Prostate gland (tissue), 2 donors: ENCODE results near the gene NRROS. TPM values are rescaled to one million over a fixed set of nuclear protein-coding genes. Genes with fewer than 3 reads are reported as not detected.

Source experiments
- DNase-seq: peaks from one replicate; pipeline ENCODE4 v3.0.0-alpha.2; 2019; ENCODE audit warnings: low spot score
- H3K27ac ChIP-seq, 2 donors: fragments of 200-600 bp; sonication (generic); 2 replicates each; pipeline ENCODE4 v1.5.1; 2017 to 2019
- H3K27me3 ChIP-seq: fragments of 200-600 bp; sonication (generic); replicated peaks from 2 replicates; pipeline ENCODE4 v1.5.1; 2019; ENCODE audit not compliant: insufficient read depth
- H3K36me3 ChIP-seq, 2 donors: fragments of 200-600 bp; sonication (generic); 1 replicate in 1 of 2; 2 replicates in 1 of 2; pipeline versions ENCODE4 v1.5.1 to v1.8.1; 2017 to 2019
- H3K4me1 ChIP-seq: fragments of 200-600 bp; sonication (generic); replicated peaks from 2 replicates; pipeline ENCODE4 v1.5.1; 2019
- H3K4me3 ChIP-seq, 2 donors: fragments of 200-600 bp; sonication (generic); 2 replicates each; pipeline ENCODE4 v1.5.1; 2017 to 2019
- H3K9me3 ChIP-seq: fragments of 200-600 bp; sonication (generic); 2 replicates; pipeline ENCODE4 v1.5.1; 2017
- POLR2A ChIP-seq: fragments of 450-650 bp; IDR thresholded peaks from one replicate; pipeline ENCODE4 v1.6.1; 2016; ENCODE audit warnings: antibody characterized with exemption, mild to moderate bottlenecking
- POLR2AphosphoS5 ChIP-seq: sonication (generic); formaldehyde crosslinking; IDR thresholded peaks from one replicate; pipeline ENCODE4 v1.6.1; 2017; ENCODE audit warnings: antibody characterized with exemption
- WGBS: methylation state at CpG from one replicate; pipeline ENCODE4 v1.1.5; 2018; 5-methylcytosine and 5-hydroxymethylcytosine counted together
- intact Hi-C: fragments of 100-400 bp; cut with DNase I; formaldehyde crosslinking; loops from one replicate; pipeline ENCODE4 v1.14.2; 2022
- total RNA-seq, 2 donors: library from RNA; depleted of rRNA; stranded (reverse); fragments of >200 nt; gene quantifications; one replicate each; pipeline ENCODE4 v1.1.0, GENCODE V29; 2016
- TF ChIP-seq, protein P1 (sequence below), 4 experiments: fragments of 200-600 bp in 2 of 4; fragments of 450-650 bp in 2 of 4; sonication (generic) in 2 of 4; IDR thresholded peaks; 1 replicate in 3 of 4; 2 replicates in 1 of 4; pipeline ENCODE4 v1.5.1; 2016 to 2019; ENCODE audit warnings: antibody characterized with exemption in 4 of 4, mild to moderate bottlenecking in 2 of 4, moderate library complexity in 2 of 4

NRROS gene
- total RNA-seq, 2 donors from 2014 or later: 2.0 to 5.5 TPM

DNA sequence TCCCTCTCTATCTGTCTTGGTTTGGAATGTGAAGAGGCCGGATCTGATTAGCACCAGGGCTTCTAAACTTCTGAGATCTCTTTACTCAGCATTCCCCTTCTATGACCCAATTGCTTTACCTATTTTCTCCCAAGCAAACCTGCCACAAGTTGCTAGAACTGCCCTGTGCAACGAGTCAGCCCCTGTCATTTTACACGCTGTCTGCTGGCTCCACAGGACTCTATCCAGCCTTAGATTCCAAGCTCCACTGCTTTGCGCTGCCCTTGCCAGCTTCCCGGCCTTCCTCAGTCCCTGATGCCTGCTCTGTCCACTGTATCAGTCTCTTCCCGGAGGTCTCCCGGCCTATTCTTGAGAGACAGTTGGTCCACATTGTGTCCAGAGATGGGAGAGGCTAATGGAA, 60.3 kb downstream of the NRROS start:
- no peak for DNase-seq
- Histone ChIP-seq H3K9me3 (no peaks in the 10 kb centered on the region), H3K36me3 (no peaks in the 10 kb centered on the region), H3K27ac (no peak overlapping the region), H3K4me3 (no peak overlapping the region), H3K4me1 (no peaks in the 10 kb centered on the region), H3K27me3 (no peaks in the 10 kb centered on the region)
- intact Hi-C loops: no loop called here
- WGBS: 83% methylated on average over 7 of the region's 7 CpGs
- TF ChIP-seq, protein P1, sequence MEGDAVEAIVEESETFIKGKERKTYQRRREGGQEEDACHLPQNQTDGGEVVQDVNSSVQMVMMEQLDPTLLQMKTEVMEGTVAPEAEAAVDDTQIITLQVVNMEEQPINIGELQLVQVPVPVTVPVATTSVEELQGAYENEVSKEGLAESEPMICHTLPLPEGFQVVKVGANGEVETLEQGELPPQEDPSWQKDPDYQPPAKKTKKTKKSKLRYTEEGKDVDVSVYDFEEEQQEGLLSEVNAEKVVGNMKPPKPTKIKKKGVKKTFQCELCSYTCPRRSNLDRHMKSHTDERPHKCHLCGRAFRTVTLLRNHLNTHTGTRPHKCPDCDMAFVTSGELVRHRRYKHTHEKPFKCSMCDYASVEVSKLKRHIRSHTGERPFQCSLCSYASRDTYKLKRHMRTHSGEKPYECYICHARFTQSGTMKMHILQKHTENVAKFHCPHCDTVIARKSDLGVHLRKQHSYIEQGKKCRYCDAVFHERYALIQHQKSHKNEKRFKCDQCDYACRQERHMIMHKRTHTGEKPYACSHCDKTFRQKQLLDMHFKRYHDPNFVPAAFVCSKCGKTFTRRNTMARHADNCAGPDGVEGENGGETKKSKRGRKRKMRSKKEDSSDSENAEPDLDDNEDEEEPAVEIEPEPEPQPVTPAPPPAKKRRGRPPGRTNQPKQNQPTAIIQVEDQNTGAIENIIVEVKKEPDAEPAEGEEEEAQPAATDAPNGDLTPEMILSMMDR (IDR thresholded peaks at IDR 0.05): no peak
- TF ChIP-seq POLR2AphosphoS5: no peak
- TF ChIP-seq POLR2A: no peak

DNA sequence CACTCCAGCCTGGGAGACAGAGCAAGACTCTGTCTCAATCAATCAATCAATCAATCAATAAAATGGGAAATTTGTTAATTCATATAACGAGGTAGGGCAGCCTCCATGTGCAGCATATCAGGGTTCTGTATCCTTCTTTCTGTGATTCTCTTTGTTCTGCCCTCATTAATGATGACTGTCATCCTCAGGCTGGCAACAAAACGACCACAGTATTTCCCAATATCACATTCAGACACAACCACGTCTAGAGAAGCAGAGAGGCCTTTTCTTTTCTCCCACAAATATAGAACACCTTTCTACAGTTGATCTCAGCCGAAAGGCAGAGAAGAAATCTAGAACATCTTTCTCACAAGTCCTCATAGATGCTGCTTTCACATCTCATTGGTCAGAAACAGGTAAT, 61.3 kb downstream of the NRROS start:
- H3K27ac ChIP-seq: no peak overlapping the region
- H3K27me3 ChIP-seq: no peaks in the 10 kb centered on the region
- no peaks in the 10 kb centered on the region for H3K36me3 ChIP-seq
- no peaks in the 10 kb centered on the region for H3K9me3 ChIP-seq
- TF ChIP-seq POLR2AphosphoS5: no peak
- TF ChIP-seq, protein P1 (IDR thresholded peaks at IDR 0.05): no peak
- TF ChIP-seq POLR2A: no peak
- no peak overlapping the region for H3K4me3 ChIP-seq
- intact Hi-C loops: no loop called here
- WGBS: 86% methylated on average over 4 of the region's 4 CpGs
- no peak for DNase-seq
- no peaks in the 10 kb centered on the region for H3K4me1 ChIP-seq

DNA sequence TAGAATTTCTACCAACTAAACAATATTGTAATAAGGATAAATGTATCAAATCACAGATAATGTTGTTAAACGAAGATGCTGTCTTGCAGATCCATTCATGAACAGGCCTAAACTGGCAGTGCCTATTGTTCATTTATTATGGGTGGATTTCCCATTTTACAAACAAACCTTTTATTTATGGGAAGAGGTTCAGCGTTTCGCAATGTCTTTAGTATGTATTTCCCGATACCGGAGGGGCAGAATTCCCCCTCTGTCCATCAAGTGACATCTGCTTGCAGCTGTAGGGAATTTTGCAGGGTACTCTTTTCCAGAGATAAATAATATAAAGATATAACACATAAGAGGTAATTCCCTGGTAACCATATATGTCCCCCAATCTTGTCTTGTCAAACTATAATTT, 66.8 kb downstream of the NRROS start:
- DNase-seq: peak; percentile 21
- no peak overlapping the region for H3K4me3 ChIP-seq
- intact Hi-C loops: no loop called here
- H3K9me3 ChIP-seq: no peaks in the 10 kb centered on the region
- TF ChIP-seq, protein P1 (IDR thresholded peaks at IDR 0.05): no peak
- no peak for TF ChIP-seq POLR2A
- TF ChIP-seq POLR2AphosphoS5: no peak
- no peak overlapping the region for H3K27ac ChIP-seq
- no peaks in the 10 kb centered on the region for H3K27me3 ChIP-seq
- no peaks in the 10 kb centered on the region for H3K4me1 ChIP-seq
- 43% methylated on average over 5 of the region's 5 CpGs for WGBS
- no peaks in the 10 kb centered on the region for H3K36me3 ChIP-seq

DNA sequence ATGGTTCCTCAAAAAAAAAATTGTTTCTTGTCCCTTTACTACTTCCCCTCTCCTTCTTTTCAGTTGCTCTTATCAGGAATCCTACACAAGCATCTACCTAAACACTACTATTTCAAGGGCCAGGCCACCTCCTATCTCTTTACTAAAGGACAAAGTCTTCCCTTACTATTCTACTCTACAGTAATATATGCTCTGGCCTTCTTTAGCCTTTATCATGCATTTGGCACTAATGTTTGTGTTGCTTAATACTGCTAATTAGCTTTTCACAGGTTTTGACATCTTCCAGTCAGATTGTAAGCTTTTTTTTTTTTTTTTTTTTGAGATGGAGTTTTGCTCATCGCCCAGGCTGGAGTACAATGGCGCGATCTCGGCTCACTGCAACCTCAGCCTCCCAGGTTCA, 67.2 kb downstream of the NRROS start:
- H3K36me3 ChIP-seq: no peaks in the 10 kb centered on the region
- H3K4me1 ChIP-seq: no peaks in the 10 kb centered on the region
- no peak overlapping the region for H3K4me3 ChIP-seq
- no peak overlapping the region for H3K27ac ChIP-seq
- 100% methylated on average over 4 of the region's 4 CpGs for WGBS
- no peaks in the 10 kb centered on the region for H3K27me3 ChIP-seq
- no peaks in the 10 kb centered on the region for H3K9me3 ChIP-seq
- TF ChIP-seq POLR2AphosphoS5 (no peak), POLR2A (no peak)
- TF ChIP-seq, protein P1 (IDR thresholded peaks at IDR 0.05): no peak
- intact Hi-C loops: no loop called here
- no peak for DNase-seq

DNA sequence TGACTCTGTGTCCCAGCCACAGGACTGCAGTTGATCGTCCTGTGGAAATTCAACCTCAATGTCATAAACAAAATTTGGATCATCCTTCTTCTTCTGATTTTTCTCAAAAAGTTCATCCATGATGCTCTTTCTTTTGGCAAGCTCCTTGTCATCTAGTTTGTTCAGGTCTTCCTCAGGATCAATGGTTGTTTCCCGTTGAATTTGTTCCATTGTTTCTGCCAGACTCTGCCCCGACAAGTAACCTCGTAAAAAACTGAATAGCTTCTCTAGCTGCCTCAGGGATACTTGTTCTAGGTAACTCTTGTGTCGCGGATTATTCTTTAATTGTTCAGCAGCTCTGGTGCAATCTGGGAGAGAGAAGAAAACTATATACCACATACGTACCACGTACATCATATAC, 68.1 kb downstream of the NRROS start:
- peak; percentile 16 for DNase-seq
- no peaks in the 10 kb centered on the region for H3K4me1 ChIP-seq
- H3K36me3 ChIP-seq: no peaks in the 10 kb centered on the region
- no peak overlapping the region for H3K4me3 ChIP-seq
- H3K27ac ChIP-seq: no peak overlapping the region
- no peaks in the 10 kb centered on the region for H3K9me3 ChIP-seq
- 39% methylated on average over 8 of the region's 8 CpGs for WGBS
- intact Hi-C loops: no loop called here
- TF ChIP-seq, protein P1 (IDR thresholded peaks at IDR 0.05): no peak
- TF ChIP-seq POLR2A (no peak), POLR2AphosphoS5 (peak; percentile 44)
- no peaks in the 10 kb centered on the region for H3K27me3 ChIP-seq
